Liver (tissue), 9 donors: ENCODE results near the gene FBXO10. TPM values are rescaled to one million over a fixed set of nuclear protein-coding genes. Genes with fewer than 3 reads are reported as not detected.

Experiments used
- DNase-seq: peaks from one replicate; pipeline ENCODE4 v3.0.0-alpha.2; 2017; ENCODE audit warnings: low spot score
- H3K27ac ChIP-seq, 2 donors: one replicate each; pipeline ENCODE4 v1.7.0; 2013; ENCODE audit warnings: inconsistent platforms in 2 of 2, low read length in 2 of 2, control low read depth in 1 of 2, low read depth in 1 of 2, mild to moderate bottlenecking in 1 of 2
- H3K27me3 ChIP-seq, 4 donors: one replicate each; pipeline versions ENCODE4 v1.6.1 to v1.7.0; 2013; ENCODE audit warnings: low read length in 3 of 4, inconsistent platforms in 1 of 4, mild to moderate bottlenecking in 1 of 4, moderate library complexity in 1 of 4; ENCODE audit not compliant: control insufficient read depth in 4 of 4, insufficient read depth in 4 of 4
- H3K36me3 ChIP-seq, 4 donors: one replicate each; pipeline versions ENCODE4 v1.6.1 to v1.7.0; 2013; ENCODE audit warnings: low read length in 3 of 4, mild to moderate bottlenecking in 3 of 4, low read depth in 1 of 4, moderate library complexity in 1 of 4; ENCODE audit not compliant: control insufficient read depth in 4 of 4, insufficient read depth in 3 of 4
- H3K4me1 ChIP-seq, 4 donors: one replicate each; pipeline versions ENCODE4 v1.6.1 to v1.7.0; 2013; ENCODE audit warnings: low read length in 3 of 4, mild to moderate bottlenecking in 3 of 4, moderate library complexity in 1 of 4; ENCODE audit not compliant: control insufficient read depth in 4 of 4, insufficient read depth in 4 of 4
- H3K4me3 ChIP-seq, 3 donors: one replicate each; pipeline versions ENCODE4 v1.6.1 to v1.7.0; 2013; ENCODE audit warnings: low read length in 3 of 3, control low read depth in 1 of 3, low read depth in 1 of 3, mild to moderate bottlenecking in 1 of 3
- H3K9ac ChIP-seq, 2 donors: one replicate each; pipeline ENCODE4 v1.7.0; 2013; ENCODE audit warnings: low read length in 2 of 2, mild to moderate bottlenecking in 2 of 2, moderate library complexity in 2 of 2, control low read depth in 1 of 2, low read depth in 1 of 2
- H3K9me3 ChIP-seq, 4 donors: one replicate each; pipeline versions ENCODE4 v1.6.1 to v1.7.0; 2013; ENCODE audit warnings: low read length in 3 of 4; ENCODE audit not compliant: control insufficient read depth in 4 of 4
- ATF3 ChIP-seq: IDR thresholded peaks from 2 replicates; pipeline ENCODE4 v1.6.1; 2016; ENCODE audit warnings: antibody characterized with exemption
- CTCF ChIP-seq: fragments of 150-350 bp; IDR thresholded peaks from 2 replicates; pipeline ENCODE4 v1.5.1; 2017; ENCODE audit warnings: improper control_type of control experiment, low read depth, low read length; ENCODE audit not compliant: missing input control
- EGR1 ChIP-seq, 2 donors: IDR thresholded peaks; 2 replicates each; pipeline ENCODE4 v1.6.1; 2016 to 2018; ENCODE audit warnings: antibody characterized with exemption in 2 of 2, low read depth in 2 of 2
- FOXA1 ChIP-seq: IDR thresholded peaks from 2 replicates; pipeline ENCODE4 v1.6.1; 2016; ENCODE audit warnings: antibody characterized with exemption
- FOXA2 ChIP-seq: IDR thresholded peaks from 2 replicates; pipeline ENCODE4 v1.6.1; 2016; ENCODE audit warnings: antibody characterized with exemption
- HNF4A ChIP-seq, 2 donors: conservative IDR thresholded peaks; 2 replicates each; pipeline ENCODE4 v1.6.1; 2016; ENCODE audit warnings: antibody characterized with exemption in 2 of 2, mild to moderate bottlenecking in 2 of 2
- HNF4G ChIP-seq: IDR thresholded peaks from 2 replicates; pipeline ENCODE4 v1.6.1; 2016; ENCODE audit warnings: antibody characterized with exemption
- JUND ChIP-seq, 2 donors: IDR thresholded peaks; 2 replicates each; pipeline ENCODE4 v1.6.1; 2016; ENCODE audit warnings: antibody characterized with exemption in 2 of 2
- MAX ChIP-seq: IDR thresholded peaks from 2 replicates; pipeline ENCODE4 v1.6.1; 2016; ENCODE audit warnings: antibody characterized with exemption
- NR2F2 ChIP-seq: IDR thresholded peaks from 2 replicates; pipeline ENCODE4 v1.6.1; 2016; ENCODE audit warnings: antibody characterized with exemption
- RAD21 ChIP-seq, 2 donors: IDR thresholded peaks; 2 replicates each; pipeline ENCODE4 v1.6.1; 2016; ENCODE audit warnings: antibody characterized with exemption in 2 of 2, mild to moderate bottlenecking in 2 of 2
- RXRA ChIP-seq, 2 donors: IDR thresholded peaks; 2 replicates each; pipeline ENCODE4 v1.6.1; 2017 to 2018; ENCODE audit warnings: antibody characterized with exemption in 2 of 2, mild to moderate bottlenecking in 1 of 2
- SP1 ChIP-seq: IDR thresholded peaks from 2 replicates; pipeline ENCODE4 v1.6.1; 2018; ENCODE audit warnings: antibody characterized with exemption, mild to moderate bottlenecking
- TAF1 ChIP-seq: conservative IDR thresholded peaks from 2 replicates; pipeline ENCODE4 v1.6.1; 2016; ENCODE audit warnings: antibody characterized with exemption, mild to moderate bottlenecking
- YY1 ChIP-seq: IDR thresholded peaks from 2 replicates; pipeline ENCODE4 v1.6.1; 2016; ENCODE audit warnings: antibody characterized with exemption, mild to moderate bottlenecking
- ZBTB33 ChIP-seq: IDR thresholded peaks from 2 replicates; pipeline ENCODE4 v1.6.1; 2016; ENCODE audit warnings: antibody characterized with exemption
- WGBS: extraction: QIAGEN DNeasy Blood & Tissue Kit; methylation state at CpG from one replicate; pipeline ENCODE4 v1.1.7; 2013; 5-methylcytosine and 5-hydroxymethylcytosine counted together
- polyA plus RNA-seq, 2 donors: library from polyadenylated mRNA; stranded (reverse) in 1 of 2; unstranded in 1 of 2; fragments of 200-250 nt in 1 of 2; fragments of >200 nt in 1 of 2; fragmentation: Nextera tagmentation in 1 of 2; extraction: Ambion mirVana in 1 of 2; gene quantifications; one replicate each; pipeline versions ENCODE4 v1.2.1 to v1.2.3, GENCODE V29; 2013 to 2015
- total RNA-seq, 2 donors: library from RNA; depleted of rRNA; stranded (reverse); fragments of >200 nt; gene quantifications; one replicate each; pipeline ENCODE4 v1.2.3, GENCODE V29; 2014
- donor health status: healthy.
- donor health status: healthy.
- donor health status: healthy.
- donor health status: healthy.
- donor health status: healthy.

Gene FBXO10
- total and polyA plus RNA-seq, 4 donors = 1.3 to 5.5 (median 4.1) TPM

GRCh38 chr9:37562826-37563225, 13.4 kb downstream of the FBXO10 start:
- Histone ChIP-seq H3K27ac (no peak overlapping the region), H3K9ac (no peak overlapping the region), H3K9me3 (peaks cover 0 to 4% (median 0%) of the 10 kb centered on the region in 4 donors), H3K36me3 (no peaks in the 10 kb centered on the region), H3K4me3 (no peak overlapping the region), H3K27me3 (no peaks in the 10 kb centered on the region), H3K4me1 (no peaks in the 10 kb centered on the region)
- no peak for DNase-seq
- no peak for TF ChIP-seq ZBTB33
- no peak for TF ChIP-seq JUND (IDR thresholded peaks at IDR 0.05)
- 94% methylated on average over 1 of the region's 1 CpG for WGBS

- DNase-seq = no peak
- Histone ChIP-seq H3K4me3 (no peak overlapping the region), H3K36me3 (no peaks in the 10 kb centered on the region), H3K27ac (no peak overlapping the region), H3K4me1 (no peaks in the 10 kb centered on the region), H3K9ac (no peak overlapping the region), H3K27me3 (no peaks in the 10 kb centered on the region), H3K9me3 (peaks cover 0 to 4% (median 0%) of the 10 kb centered on the region in 4 donors)
- 85% methylated on average over 2 of the region's 2 CpGs for WGBS
- no peak for TF ChIP-seq JUND (IDR thresholded peaks at IDR 0.05)
- TF ChIP-seq NR2F2 = no peak
- TF ChIP-seq TAF1 = no peak
- no peak for TF ChIP-seq RAD21 (IDR thresholded peaks at IDR 0.05)
- no peak for TF ChIP-seq HNF4A (conservative IDR thresholded peaks at IDR 0.05)
- no peak for TF ChIP-seq ZBTB33
- no peak for TF ChIP-seq FOXA2
These were observed 14.5 kb downstream of the FBXO10 start for GRCh38 chr9:37561682-37562081.

- H3K27me3 ChIP-seq = no peaks in the 10 kb centered on the region
- H3K9ac ChIP-seq = no peak overlapping the region
- H3K36me3 ChIP-seq = no peaks in the 10 kb centered on the region
- WGBS = 98% methylated on average over 5 of the region's 5 CpGs
- H3K27ac ChIP-seq = no peak overlapping the region
- DNase-seq = no peak
- H3K4me1 ChIP-seq = no peaks in the 10 kb centered on the region
- H3K9me3 ChIP-seq = peaks cover 0 to 4% (median 0%) of the 10 kb centered on the region in 4 donors
- H3K4me3 ChIP-seq = no peak overlapping the region
- TF ChIP-seq TAF1 (no peak), RXRA (IDR thresholded peaks at IDR 0.05) (no peak), SP1 (no peak), CTCF (no peak), ATF3 (no peak), RAD21 (IDR thresholded peaks at IDR 0.05) (no peak), HNF4A (conservative IDR thresholded peaks at IDR 0.05) (no peak), FOXA2 (no peak), YY1 (no peak), NR2F2 (no peak), ZBTB33 (no peak), JUND (IDR thresholded peaks at IDR 0.05) (no peak), MAX (no peak), FOXA1 (no peak), EGR1 (IDR thresholded peaks at IDR 0.05; ENCODE audit: low read depth in 2 of 2) (no peak), HNF4G (no peak)
These were observed 16.2 kb downstream of the FBXO10 start for GRCh38 chr9:37559855-37560592.
